Tibial nerve (tissue), 4 donors: ENCODE results near the gene RAET1L.

ENCODE experiments used
- CTCF ChIP-seq, 5 experiments: fragments of 200-600 bp in 3 of 5; fragments of 450-650 bp in 2 of 5; sonication (generic) in 3 of 5; IDR thresholded peaks; one replicate each; pipeline ENCODE4 v1.5.1; 2016 to 2019; ENCODE audit warnings: antibody characterized with exemption in 5 of 5, mild to moderate bottlenecking in 3 of 5, moderate library complexity in 2 of 5
- EP300 ChIP-seq, 2 donors: sonication (generic); formaldehyde crosslinking; IDR thresholded peaks; one replicate each; pipeline ENCODE4 v1.6.1; 2017; ENCODE audit warnings: antibody characterized with exemption in 2 of 2, mild to moderate bottlenecking in 1 of 2
- POLR2A ChIP-seq, 2 donors: fragments of 450-650 bp; IDR thresholded peaks; one replicate each; pipeline ENCODE4 v1.6.1; 2017; ENCODE audit warnings: antibody characterized with exemption in 2 of 2, mild to moderate bottlenecking in 2 of 2, moderate library complexity in 2 of 2

GRCh38 chr6:149988550-149989346 is 36.6 kb downstream of the RAET1L start:
- TF ChIP-seq CTCF (IDR thresholded peaks at IDR 0.05) (no peak), EP300 (IDR thresholded peaks at IDR 0.05) (no peak), POLR2A (IDR thresholded peaks at IDR 0.05) (no peak)
